HG03103 (cell line): ENCODE results near the gene HTR3D.
"Not testable (repeated sequence)": the region's sequence is repeated elsewhere in the genome, so short reads cannot be mapped to it uniquely, and the experiment has no call there.

ENCODE experiments used
- ATAC-seq: cut with Tn5 transposase; IDR thresholded peaks from one replicate; pipeline ENCODE4 v1.9.1; 2021; ENCODE audit warnings: low read depth; ENCODE audit not compliant: unreplicated experiment

The HTR3D gene, protein sequence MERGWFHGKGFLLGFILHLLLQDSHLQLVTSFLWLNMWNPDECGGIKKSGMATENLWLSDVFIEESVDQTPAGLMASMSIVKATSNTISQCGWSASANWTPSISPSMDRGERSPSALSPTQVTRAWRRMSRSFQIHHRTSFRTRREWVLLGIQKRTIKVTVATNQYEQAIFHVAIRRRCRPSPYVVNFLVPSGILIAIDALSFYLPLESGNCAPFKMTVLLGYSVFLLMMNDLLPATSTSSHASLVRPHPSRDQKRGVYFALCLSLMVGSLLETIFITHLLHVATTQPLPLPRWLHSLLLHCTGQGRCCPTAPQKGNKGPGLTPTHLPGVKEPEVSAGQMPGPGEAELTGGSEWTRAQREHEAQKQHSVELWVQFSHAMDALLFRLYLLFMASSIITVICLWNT

DNA sequence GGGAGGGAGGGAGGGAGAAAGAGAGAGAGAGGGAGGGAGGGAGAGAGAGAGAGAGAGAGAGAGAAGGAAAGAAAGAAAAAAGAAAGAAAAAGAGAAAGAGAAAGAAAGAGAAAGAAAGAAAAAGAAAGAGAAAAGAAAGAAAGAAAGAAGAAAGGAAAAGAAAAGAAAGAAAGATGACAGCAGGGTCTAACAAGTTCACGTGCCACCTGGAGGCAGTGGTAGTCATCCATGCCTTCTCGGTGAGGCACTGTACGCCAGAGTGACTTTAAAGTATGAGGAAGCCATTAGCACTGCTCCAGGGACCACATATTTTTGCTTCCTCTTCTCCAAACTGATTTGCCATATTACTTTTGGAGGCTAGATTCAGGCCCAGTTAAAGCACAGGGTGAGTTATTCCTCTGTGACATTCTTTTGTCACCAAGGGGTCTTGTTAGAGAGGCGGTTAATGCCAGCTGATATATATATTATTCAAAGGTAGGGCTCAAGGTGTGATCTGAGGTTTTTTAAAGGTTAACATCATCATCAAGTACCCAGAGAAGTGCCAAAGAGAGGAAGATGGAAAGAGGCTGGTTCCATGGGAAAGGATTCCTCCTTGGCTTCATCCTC, at the start of gene HTR3D:
HTR3D (plus strand) TSS at position 556 of the 606 bp plus-strand sequence; CDS start at position 556, 0 bp downstream.
- no peak for ATAC-seq

GRCh38 chr3:183981990-183982644, 49.4 kb upstream of the HTR3D start:
- no peak for ATAC-seq

- ATAC-seq = no peak
Observed at GRCh38 chr3:183984127-183984740, 47.3 kb upstream of the HTR3D start.

GRCh38 chr3:183984749-183985729, 46.5 kb upstream of the HTR3D start:
- no peak for ATAC-seq

DNA sequence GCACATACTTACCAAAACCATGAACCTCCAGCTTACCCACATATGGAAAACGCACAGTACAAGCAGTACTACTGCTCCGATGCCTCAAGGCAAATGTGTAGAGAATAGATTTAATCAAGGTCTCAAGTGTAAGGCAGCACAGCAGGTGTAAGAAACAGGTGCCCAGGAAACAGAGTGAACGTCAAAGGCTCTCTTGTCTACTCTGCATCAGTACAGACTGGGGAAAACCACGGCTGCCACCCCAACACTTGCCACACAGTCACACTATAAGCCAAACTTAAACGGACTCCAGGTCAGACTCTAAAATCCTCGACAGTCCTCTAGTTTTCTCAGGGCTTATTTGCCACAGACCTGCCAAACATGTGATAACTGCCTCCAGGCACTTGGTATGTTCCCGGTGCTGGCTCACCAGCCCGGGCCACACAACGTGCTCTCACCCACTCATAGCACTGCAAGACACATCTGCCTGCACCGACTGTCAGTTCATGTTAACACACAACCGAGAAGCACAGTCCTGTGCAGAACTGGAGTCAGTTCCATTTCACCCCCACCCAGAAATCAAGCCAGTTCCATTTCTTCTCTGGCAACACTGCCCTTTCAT, 44.4 kb upstream of the HTR3D start:
- no peak for ATAC-seq

DNA sequence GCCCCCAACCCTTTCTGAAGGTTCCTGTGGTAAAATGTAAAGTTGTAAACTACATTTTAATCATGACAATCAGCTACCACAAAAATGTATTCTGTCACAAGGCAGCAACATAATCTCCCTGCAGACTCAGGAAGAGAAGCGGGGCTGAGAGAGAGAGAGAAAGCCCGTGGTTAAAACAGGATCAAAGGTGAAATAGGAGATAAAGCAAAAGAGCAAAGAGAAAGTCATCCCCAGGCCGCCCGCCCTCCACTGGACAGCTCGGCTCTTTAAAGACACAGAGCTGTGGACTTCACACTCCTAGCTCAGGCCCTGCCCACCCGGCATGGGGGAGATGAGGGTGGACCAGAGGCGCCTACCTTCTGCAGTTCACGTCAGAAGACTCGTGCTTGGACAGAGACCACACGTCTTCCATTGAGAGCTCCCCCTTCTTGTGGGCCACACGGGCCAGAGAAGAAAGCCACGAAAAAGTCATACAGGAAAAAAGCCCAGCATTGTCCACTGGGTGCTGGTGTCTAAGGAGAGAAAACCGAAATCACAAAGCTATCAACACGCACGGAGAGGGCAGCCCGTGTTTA, 43.2 kb upstream of the HTR3D start:
- no peak for ATAC-seq

- no peak for ATAC-seq
Observed at GRCh38 chr3:183991403-183991802, 40.1 kb upstream of the HTR3D start.

- ATAC-seq = no peak
Observed at GRCh38 chr3:184001761-184002160, 29.8 kb upstream of the HTR3D start.

DNA sequence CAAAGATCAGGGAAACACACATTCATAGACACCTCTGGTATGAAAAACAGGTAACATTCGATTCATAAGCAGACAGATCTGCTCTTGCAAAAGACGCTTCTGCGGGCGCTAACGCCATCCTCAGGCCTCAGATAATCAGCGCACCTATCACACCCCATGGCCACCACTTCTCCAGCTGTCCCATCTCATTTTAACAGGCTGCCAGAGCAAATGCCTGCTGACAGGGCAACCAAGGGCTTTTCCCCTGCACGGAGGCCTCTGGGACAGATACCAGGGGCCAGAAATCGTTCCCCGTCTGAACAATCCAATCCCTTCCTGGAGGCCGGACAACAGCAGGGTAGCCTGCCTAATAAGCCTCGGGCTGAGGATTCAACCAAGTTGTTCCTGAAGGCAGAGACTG, 29.1 kb upstream of the HTR3D start:
- ATAC-seq = no peak

GRCh38 chr3:184003187-184003967, 28.2 kb upstream of the HTR3D start:
- no peak for ATAC-seq

DNA sequence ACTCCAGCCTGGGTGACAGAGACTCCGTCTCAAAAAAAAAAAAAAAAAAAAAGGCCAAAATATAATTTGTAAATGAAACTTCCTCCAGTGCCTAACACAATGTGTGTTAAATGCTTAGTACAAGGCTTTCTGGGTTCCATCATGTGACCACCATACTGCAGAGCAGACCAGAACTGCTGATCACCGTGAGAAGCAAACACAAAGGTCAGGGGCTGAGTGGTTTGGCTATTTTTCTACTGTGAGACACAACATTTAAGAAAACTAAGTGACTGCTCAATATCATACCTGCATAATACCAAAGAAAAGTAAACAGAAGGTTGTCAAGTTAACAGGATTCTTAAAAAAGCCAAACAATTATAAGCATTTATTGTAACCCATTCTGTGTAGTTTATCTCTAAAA, 27.1 kb upstream of the HTR3D start:
- no peak for ATAC-seq

- ATAC-seq = peak; percentile 87
Observed at GRCh38 chr3:184005941-184006507, 25.5 kb upstream of the HTR3D start.

DNA sequence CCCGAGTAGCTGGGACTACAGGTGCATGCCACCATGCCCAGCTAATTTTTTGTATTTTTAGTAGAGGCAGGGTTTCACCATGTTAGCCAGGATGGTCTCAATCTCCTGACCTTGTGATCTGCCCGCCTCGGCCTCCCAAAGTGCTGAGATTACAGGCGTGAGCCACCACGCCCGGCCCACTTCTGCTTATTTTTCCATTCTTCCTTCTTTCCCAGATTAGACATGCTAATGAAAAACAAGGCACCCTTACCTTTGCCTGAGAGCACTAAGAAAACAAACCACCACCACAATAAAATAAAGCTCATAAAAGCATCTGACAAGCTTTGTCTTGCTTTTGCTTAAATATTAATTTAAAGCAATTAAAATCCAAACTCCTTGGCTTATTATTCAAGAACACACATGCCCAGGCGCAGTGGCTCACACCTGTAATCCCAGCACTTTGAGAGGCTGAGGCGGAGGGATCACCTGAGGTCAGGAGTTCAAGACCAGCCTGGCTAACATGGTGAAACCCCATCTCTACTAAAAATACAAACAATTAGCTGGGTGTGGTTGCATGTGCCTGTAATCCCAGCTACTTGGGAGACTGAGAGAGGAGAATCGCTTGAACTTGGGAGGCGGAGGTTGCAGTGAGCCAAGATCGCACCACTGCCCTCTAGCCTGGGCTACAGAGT, 24.3 kb upstream of the HTR3D start:
- ATAC-seq = not testable (repeated sequence)

DNA sequence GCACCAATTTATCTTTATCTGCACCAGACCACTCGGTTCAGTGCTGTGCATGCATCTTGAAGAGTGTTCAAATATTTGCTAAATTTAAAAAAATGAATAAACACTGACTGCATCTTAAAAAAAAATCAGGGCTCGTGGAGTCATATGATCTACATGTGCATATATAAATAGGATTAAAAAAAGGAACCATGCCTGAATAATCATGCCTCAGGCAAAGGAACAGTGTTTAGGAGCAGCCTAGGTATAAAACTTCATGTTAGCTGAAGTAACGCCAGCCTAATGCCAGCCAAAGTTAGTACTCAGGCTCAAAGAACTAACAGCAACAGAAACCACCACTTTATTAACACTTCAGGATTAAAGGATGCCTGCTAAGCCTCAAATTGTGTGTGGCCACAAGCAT, 23.4 kb upstream of the HTR3D start:
- no peak for ATAC-seq

DNA sequence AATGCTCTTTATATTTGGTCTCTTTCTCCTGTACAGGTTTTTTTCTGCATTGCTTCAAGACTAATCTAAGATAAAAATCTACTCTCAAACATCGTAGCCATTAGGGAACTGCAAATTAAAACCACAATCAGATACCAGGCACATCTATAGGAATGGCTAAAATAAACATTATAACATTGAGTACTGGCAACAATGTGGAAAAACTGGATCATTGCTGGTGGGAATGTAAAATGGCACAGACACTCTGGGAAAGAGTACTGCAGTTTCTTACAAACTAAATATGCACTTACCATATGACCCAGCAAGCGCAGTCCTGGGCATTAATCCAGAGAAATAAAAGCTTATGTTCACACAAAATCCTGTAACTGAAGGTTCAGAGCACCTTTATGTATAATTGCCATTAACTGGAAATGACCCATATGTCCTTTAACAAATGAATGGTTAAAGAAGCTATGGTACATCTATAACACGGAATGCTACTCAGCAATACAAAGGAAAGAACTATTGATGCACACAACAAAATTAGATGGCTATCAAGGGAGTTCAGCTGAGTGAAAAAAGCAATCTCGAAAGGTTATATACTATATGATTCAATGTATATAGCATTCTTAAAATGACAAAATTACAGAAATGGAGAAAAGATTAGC, 20.2 kb upstream of the HTR3D start:
- ATAC-seq = no peak

- no peak for ATAC-seq
Observed at GRCh38 chr3:184011937-184012889, 19.3 kb upstream of the HTR3D start.
